HG03575 (cell line): ENCODE measurements around the gene XXYLT1.
"Not testable (repeated sequence)": the region's sequence is repeated elsewhere in the genome, so short reads cannot be mapped to it uniquely, and the experiment has no call there.

Experiments
- ATAC-seq: cut with Tn5 transposase; IDR thresholded peaks from one replicate; pipeline ENCODE4 v1.9.1; 2021; ENCODE audit not compliant: unreplicated experiment, insufficient number of reproducible peaks, low FRiP score; ENCODE audit errors: extremely low read depth

XXYLT1 gene

GRCh38 chr3:195270817-195271409 is at the start of gene XXYLT1:
TSS of gene XXYLT1 (minus strand) at chr3:195271159. CDS start at chr3:195271058, 101 bp downstream.
- no peak for ATAC-seq

GRCh38 chr3:195319060-195319459 is 48.1 kb upstream of the XXYLT1 start:
- ATAC-seq: no peak

GRCh38 chr3:195312714-195313113 is 41.8 kb upstream of the XXYLT1 start:
- no peak for ATAC-seq

GRCh38 chr3:195307711-195308110 is 36.8 kb upstream of the XXYLT1 start:
- no peak for ATAC-seq

GRCh38 chr3:195306369-195306768 is 35.4 kb upstream of the XXYLT1 start:
- ATAC-seq: no peak

GRCh38 chr3:195302431-195302830 is 31.5 kb upstream of the XXYLT1 start:
- ATAC-seq: no peak

GRCh38 chr3:195297446-195297845 is 26.5 kb upstream of the XXYLT1 start:
- ATAC-seq: no peak

GRCh38 chr3:195296662-195297061 is 25.7 kb upstream of the XXYLT1 start:
- ATAC-seq: no peak

GRCh38 chr3:195291121-195291520 is 20.2 kb upstream of the XXYLT1 start:
- no peak for ATAC-seq

- ATAC-seq: not testable (repeated sequence)
Measured at GRCh38 chr3:195290643-195291042, 19.7 kb upstream of the XXYLT1 start.

- no peak for ATAC-seq
Measured at GRCh38 chr3:195286115-195286872, 15.3 kb upstream of the XXYLT1 start.

GRCh38 chr3:195285372-195285771 is 14.4 kb upstream of the XXYLT1 start:
- ATAC-seq: no peak

- ATAC-seq: no peak
Measured at GRCh38 chr3:195284842-195285241, 13.9 kb upstream of the XXYLT1 start.

- ATAC-seq: no peak
Measured at GRCh38 chr3:195282961-195283360, 12.0 kb upstream of the XXYLT1 start.

- ATAC-seq: no peak
Measured at GRCh38 chr3:195274259-195274966, 3.5 kb upstream of the XXYLT1 start.

GRCh38 chr3:195271410-195272243 is 668 bp upstream of the XXYLT1 start:
- no peak for ATAC-seq

- no peak for ATAC-seq
Measured at GRCh38 chr3:195270079-195270816, 711 bp downstream of the XXYLT1 start.

GRCh38 chr3:195269375-195270078 is 1.4 kb downstream of the XXYLT1 start:
- ATAC-seq: no peak
